Esophagus muscularis mucosa (tissue), 4 donors: Measurements from ENCODE around the gene PRKACB. TPM values are rescaled to one million over a fixed set of nuclear protein-coding genes. Genes with fewer than 3 reads are reported as not detected.

Experiments used
- DNase-seq: peaks from one replicate; pipeline ENCODE4 v3.0.0-alpha.2; 2017; ENCODE audit errors: extremely low spot score
- H3K27ac ChIP-seq, 4 donors: fragments of 200-600 bp; sonication (generic); replicated peaks in 1 of 4; 1 replicate in 3 of 4; 2 replicates in 1 of 4; pipeline ENCODE4 v1.5.1; 2016 to 2019; ENCODE audit warnings: mild to moderate bottlenecking in 1 of 4
- H3K27me3 ChIP-seq, 4 donors: fragments of 200-600 bp; sonication (generic); one replicate each; pipeline versions ENCODE4 v1.5.1 to v1.6.0; 2016 to 2019
- H3K36me3 ChIP-seq, 4 donors: fragments of 200-600 bp; sonication (generic); one replicate each; pipeline ENCODE4 v1.5.1; 2016 to 2019
- H3K4me1 ChIP-seq, 4 donors: fragments of 200-600 bp; sonication (generic); one replicate each; pipeline ENCODE4 v1.5.1; 2016 to 2019
- H3K4me3 ChIP-seq, 4 donors: fragments of 200-600 bp; sonication (generic); 1 replicate in 2 of 4; 2 replicates in 2 of 4; pipeline ENCODE4 v1.5.1; 2016 to 2019; ENCODE audit warnings: mild to moderate bottlenecking in 4 of 4, moderate library complexity in 1 of 4
- H3K9me3 ChIP-seq, 4 donors: fragments of 200-600 bp; sonication (generic); 1 replicate in 3 of 4; 2 replicates in 1 of 4; pipeline ENCODE4 v1.5.1; 2016 to 2019
- CTCF ChIP-seq, 3 experiments: fragments of 200-600 bp in 2 of 3; fragments of 450-650 bp in 1 of 3; sonication (generic) in 2 of 3; IDR thresholded peaks; one replicate each; pipeline ENCODE4 v1.5.1; 2017 to 2019; ENCODE audit warnings: antibody characterized with exemption in 3 of 3, mild to moderate bottlenecking in 2 of 3, moderate library complexity in 1 of 3
- EP300 ChIP-seq: sonication (generic); formaldehyde crosslinking; IDR thresholded peaks from one replicate; pipeline ENCODE4 v1.6.1; 2017; ENCODE audit warnings: antibody characterized with exemption
- POLR2A ChIP-seq: fragments of 450-650 bp; IDR thresholded peaks from one replicate; pipeline ENCODE4 v1.6.1; 2017; ENCODE audit warnings: antibody characterized with exemption, moderate library complexity, mild to moderate bottlenecking, low read depth
- POLR2AphosphoS5 ChIP-seq, 2 donors: sonication (generic); formaldehyde crosslinking; IDR thresholded peaks; one replicate each; pipeline ENCODE4 v1.6.1; 2017; ENCODE audit warnings: antibody characterized with exemption in 2 of 2
- WGBS: methylation state at CpG from one replicate; pipeline ENCODE4 v1.1.5; 2018; 5-methylcytosine and 5-hydroxymethylcytosine counted together
- intact Hi-C: fragments of 100-400 bp; cut with DNase I; formaldehyde crosslinking; loops from one replicate; pipeline ENCODE4 v1.15.1; 2023
- total RNA-seq, 4 donors: library from RNA; depleted of rRNA; stranded (reverse); fragments of >200 nt; gene quantifications; one replicate each; pipeline versions ENCODE4 v1.1.0 to v1.2.1, GENCODE V29; 2016

The PRKACB gene
- total RNA-seq, 4 donors from 2014 or later: 44.4 to 59.4 (median 52.3) TPM

GRCh38 chr1:84163123-84163931 lies 19.3 kb downstream of the PRKACB start:
- no peaks in the 10 kb centered on the region for H3K36me3 ChIP-seq
- no peaks in the 10 kb centered on the region for H3K27me3 ChIP-seq
- H3K4me3 ChIP-seq: no peak overlapping the region
- WGBS: 90% methylated on average over 7 of the region's 7 CpGs
- H3K4me1 ChIP-seq: peaks cover 0 to 7% (median 0%) of the 10 kb centered on the region in 4 donors
- intact Hi-C loops: no loop called here
- DNase-seq: no peak
- no peak for TF ChIP-seq POLR2A
- no peak for TF ChIP-seq POLR2AphosphoS5 (IDR thresholded peaks at IDR 0.05)
- TF ChIP-seq CTCF (IDR thresholded peaks at IDR 0.05): no peak
- no peak for TF ChIP-seq EP300
- no peak overlapping the region for H3K27ac ChIP-seq
- no peaks in the 10 kb centered on the region for H3K9me3 ChIP-seq

- intact Hi-C loops: no loop called here
- H3K27ac ChIP-seq: no peak overlapping the region
- H3K36me3 ChIP-seq: no peaks in the 10 kb centered on the region
- WGBS: 66% methylated on average over 5 of the region's 5 CpGs
- no peak for DNase-seq
- no peaks in the 10 kb centered on the region for H3K27me3 ChIP-seq
- no peaks in the 10 kb centered on the region for H3K9me3 ChIP-seq
- H3K4me3 ChIP-seq: peak overlapping the region in 2 of 4 donors; percentile 2 to 13
- TF ChIP-seq CTCF (IDR thresholded peaks at IDR 0.05): no peak
- no peak for TF ChIP-seq EP300
- H3K4me1 ChIP-seq: peaks cover 0 to 7% (median under 1%) of the 10 kb centered on the region in 4 donors
These were observed 20.1 kb downstream of the PRKACB start for GRCh38 chr1:84164161-84164560.

GRCh38 chr1:84164567-84165021 lies 20.5 kb downstream of the PRKACB start:
- H3K9me3 ChIP-seq: no peaks in the 10 kb centered on the region
- TF ChIP-seq POLR2A (no peak), CTCF (IDR thresholded peaks at IDR 0.05) (no peak), EP300 (no peak), POLR2AphosphoS5 (IDR thresholded peaks at IDR 0.05) (no peak)
- peaks cover 0 to 7% (median 2%) of the 10 kb centered on the region in 4 donors for H3K4me1 ChIP-seq
- peak overlapping the region in 1 of 4 donors; percentile 13 for H3K4me3 ChIP-seq
- intact Hi-C loops: no loop called here
- H3K27ac ChIP-seq: no peak overlapping the region
- no peaks in the 10 kb centered on the region for H3K27me3 ChIP-seq
- WGBS: 65% methylated on average over 6 of the region's 6 CpGs
- no peak for DNase-seq
- H3K36me3 ChIP-seq: no peaks in the 10 kb centered on the region

GRCh38 chr1:84165601-84166000 lies 21.5 kb downstream of the PRKACB start:
- Histone ChIP-seq H3K27ac (no peak overlapping the region), H3K27me3 (no peaks in the 10 kb centered on the region), H3K4me1 (peaks cover 0 to 7% (median 2%) of the 10 kb centered on the region in 4 donors), H3K9me3 (no peaks in the 10 kb centered on the region), H3K4me3 (no peak overlapping the region), H3K36me3 (no peaks in the 10 kb centered on the region)
- no peak for DNase-seq
- intact Hi-C loops: no loop called here
- TF ChIP-seq POLR2AphosphoS5 (IDR thresholded peaks at IDR 0.05): no peak
- TF ChIP-seq EP300: no peak
- no peak for TF ChIP-seq POLR2A
- TF ChIP-seq CTCF (IDR thresholded peaks at IDR 0.05): no peak
- WGBS: 90% methylated on average over 1 of the region's 1 CpG

- intact Hi-C loops: no loop called here
- H3K9me3 ChIP-seq: no peaks in the 10 kb centered on the region
- H3K4me1 ChIP-seq: peaks cover 0 to 7% (median 2%) of the 10 kb centered on the region in 4 donors
- H3K27ac ChIP-seq: no peak overlapping the region
- DNase-seq: no peak
- H3K36me3 ChIP-seq: no peaks in the 10 kb centered on the region
- no peak overlapping the region for H3K4me3 ChIP-seq
- TF ChIP-seq EP300: no peak
- TF ChIP-seq POLR2A: no peak
- TF ChIP-seq CTCF (IDR thresholded peaks at IDR 0.05): no peak
- no peak for TF ChIP-seq POLR2AphosphoS5 (IDR thresholded peaks at IDR 0.05)
- no peaks in the 10 kb centered on the region for H3K27me3 ChIP-seq
- whole genome bisulfite sequencing: 83% methylated on average over 1 of the region's 1 CpG
These were observed 22.7 kb downstream of the PRKACB start for GRCh38 chr1:84166797-84167196.
